Upper lobe of left lung (tissue), 4 donors: ENCODE measurements around the gene ARHGEF35.
"Not testable (repeated sequence)": the region's sequence is repeated elsewhere in the genome, so short reads cannot be mapped to it uniquely, and the experiment has no call there.

Experiments
- EP300 ChIP-seq, 4 donors: sonication (generic); formaldehyde crosslinking; IDR thresholded peaks; one replicate each; pipeline ENCODE4 v1.5.1; 2017; ENCODE audit warnings: antibody characterized with exemption in 4 of 4, control low read depth in 2 of 4
- POLR2A ChIP-seq, 4 donors: fragments of 450-650 bp; IDR thresholded peaks; one replicate each; pipeline ENCODE4 v1.5.1; 2016 to 2017; ENCODE audit warnings: antibody characterized with exemption in 4 of 4, mild to moderate bottlenecking in 2 of 4
- POLR2AphosphoS5 ChIP-seq, 2 donors: sonication (generic); formaldehyde crosslinking; IDR thresholded peaks; one replicate each; pipeline ENCODE4 v1.5.1; 2017; ENCODE audit warnings: antibody characterized with exemption in 2 of 2
- TF ChIP-seq, protein P1 (sequence below), 6 experiments: fragments of 450-650 bp in 4 of 6; fragments of 200-600 bp in 2 of 6; sonication (generic) in 2 of 6; IDR thresholded peaks; one replicate each; pipeline ENCODE4 v1.5.1; 2016 to 2019; ENCODE audit warnings: antibody characterized with exemption in 6 of 6

DNA sequence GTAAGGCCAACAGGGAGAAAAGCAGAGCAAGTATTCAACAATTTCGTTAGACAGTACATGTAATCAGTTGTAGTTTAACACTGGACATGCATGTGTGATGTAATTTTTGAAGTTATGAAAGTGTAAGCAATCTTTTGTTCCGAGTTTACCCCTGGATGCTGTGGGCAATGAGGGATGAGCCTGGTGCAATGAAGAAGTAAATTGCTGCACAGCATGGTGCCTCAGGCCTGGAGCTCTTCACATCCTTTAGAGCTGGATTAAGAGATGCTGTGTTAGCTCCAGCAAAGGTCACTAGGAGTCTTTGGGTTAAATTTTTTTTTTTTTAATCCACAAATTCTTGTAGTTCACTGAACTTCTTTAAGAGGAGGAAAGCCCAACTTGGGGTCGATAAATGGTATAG is 7.5 kb upstream of the ARHGEF35 start:
- TF ChIP-seq POLR2A, POLR2AphosphoS5, EP300 (IDR thresholded peaks at IDR 0.05): not testable (repeated sequence)
- TF ChIP-seq, protein P1, sequence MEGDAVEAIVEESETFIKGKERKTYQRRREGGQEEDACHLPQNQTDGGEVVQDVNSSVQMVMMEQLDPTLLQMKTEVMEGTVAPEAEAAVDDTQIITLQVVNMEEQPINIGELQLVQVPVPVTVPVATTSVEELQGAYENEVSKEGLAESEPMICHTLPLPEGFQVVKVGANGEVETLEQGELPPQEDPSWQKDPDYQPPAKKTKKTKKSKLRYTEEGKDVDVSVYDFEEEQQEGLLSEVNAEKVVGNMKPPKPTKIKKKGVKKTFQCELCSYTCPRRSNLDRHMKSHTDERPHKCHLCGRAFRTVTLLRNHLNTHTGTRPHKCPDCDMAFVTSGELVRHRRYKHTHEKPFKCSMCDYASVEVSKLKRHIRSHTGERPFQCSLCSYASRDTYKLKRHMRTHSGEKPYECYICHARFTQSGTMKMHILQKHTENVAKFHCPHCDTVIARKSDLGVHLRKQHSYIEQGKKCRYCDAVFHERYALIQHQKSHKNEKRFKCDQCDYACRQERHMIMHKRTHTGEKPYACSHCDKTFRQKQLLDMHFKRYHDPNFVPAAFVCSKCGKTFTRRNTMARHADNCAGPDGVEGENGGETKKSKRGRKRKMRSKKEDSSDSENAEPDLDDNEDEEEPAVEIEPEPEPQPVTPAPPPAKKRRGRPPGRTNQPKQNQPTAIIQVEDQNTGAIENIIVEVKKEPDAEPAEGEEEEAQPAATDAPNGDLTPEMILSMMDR (IDR thresholded peaks at IDR 0.05), result not testable (repeated sequence)
